ENCODE results near the gene TTC9B.

The TTC9B gene

GRCh38 chr19:40217934-40218890, at the start of gene TTC9B:
TSS of gene TTC9B (minus strand) at chr19:40218384. CDS start at chr19:40218381, 3 bp downstream.
- no peak for FAIRE-seq

DNA sequence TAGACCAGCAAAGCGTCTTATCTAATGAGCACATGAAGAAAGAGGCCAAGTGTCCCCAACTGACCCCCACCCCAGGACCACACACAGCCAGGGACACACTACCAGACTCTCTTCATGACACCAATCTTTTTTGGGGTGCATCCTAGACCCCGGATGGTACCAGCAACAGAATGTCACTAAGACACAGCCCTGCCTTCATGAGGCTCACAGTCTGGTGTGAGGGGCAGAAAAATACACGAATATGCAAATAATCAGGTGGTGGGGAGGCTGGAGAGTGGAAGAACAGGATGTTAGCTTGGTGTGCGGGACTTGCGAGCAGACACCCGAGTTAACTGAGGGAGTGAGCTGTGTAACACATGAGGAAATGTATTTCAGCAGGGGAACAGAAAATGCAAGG, 49.4 kb upstream of the TTC9B start:
- FAIRE-seq: no peak

DNA sequence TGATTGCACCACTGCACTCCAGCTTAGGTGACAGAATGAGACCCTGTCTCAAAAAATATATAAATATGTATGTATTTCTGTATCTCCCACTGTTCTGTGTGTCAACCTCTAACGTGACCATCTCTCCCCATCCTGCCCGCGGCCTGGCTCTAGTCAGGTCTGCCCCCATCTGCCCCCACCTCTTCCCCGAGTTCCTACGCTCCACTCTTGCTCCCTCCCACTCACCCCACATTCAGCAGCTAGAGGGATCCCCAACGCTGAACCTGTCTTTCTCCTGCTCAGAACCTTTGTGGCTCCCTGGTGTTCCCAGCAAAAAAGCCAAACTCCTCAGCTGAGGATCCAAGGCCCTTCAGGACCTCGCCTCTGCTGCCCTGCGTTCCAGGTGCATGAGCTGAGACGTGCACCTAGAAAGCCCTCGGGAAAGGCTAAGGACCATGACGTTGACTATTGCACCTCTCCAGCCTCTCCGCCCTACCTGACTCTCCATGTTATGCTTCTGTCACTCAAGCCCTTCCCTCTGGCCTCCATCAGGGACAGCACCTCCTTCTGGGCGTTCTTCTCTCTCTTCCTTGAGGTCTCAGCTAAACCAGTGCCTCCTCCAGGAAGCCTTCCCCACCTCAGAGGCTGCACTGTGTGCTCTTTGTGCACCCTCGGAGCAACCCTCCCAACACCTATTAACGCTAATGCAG, 48.9 kb upstream of the TTC9B start:
- no peak for FAIRE-seq

- no peak for FAIRE-seq
Observed at GRCh38 chr19:40266119-40266518, 47.9 kb upstream of the TTC9B start.

- no peak for FAIRE-seq
Observed at GRCh38 chr19:40265763-40266099, 47.5 kb upstream of the TTC9B start.

DNA sequence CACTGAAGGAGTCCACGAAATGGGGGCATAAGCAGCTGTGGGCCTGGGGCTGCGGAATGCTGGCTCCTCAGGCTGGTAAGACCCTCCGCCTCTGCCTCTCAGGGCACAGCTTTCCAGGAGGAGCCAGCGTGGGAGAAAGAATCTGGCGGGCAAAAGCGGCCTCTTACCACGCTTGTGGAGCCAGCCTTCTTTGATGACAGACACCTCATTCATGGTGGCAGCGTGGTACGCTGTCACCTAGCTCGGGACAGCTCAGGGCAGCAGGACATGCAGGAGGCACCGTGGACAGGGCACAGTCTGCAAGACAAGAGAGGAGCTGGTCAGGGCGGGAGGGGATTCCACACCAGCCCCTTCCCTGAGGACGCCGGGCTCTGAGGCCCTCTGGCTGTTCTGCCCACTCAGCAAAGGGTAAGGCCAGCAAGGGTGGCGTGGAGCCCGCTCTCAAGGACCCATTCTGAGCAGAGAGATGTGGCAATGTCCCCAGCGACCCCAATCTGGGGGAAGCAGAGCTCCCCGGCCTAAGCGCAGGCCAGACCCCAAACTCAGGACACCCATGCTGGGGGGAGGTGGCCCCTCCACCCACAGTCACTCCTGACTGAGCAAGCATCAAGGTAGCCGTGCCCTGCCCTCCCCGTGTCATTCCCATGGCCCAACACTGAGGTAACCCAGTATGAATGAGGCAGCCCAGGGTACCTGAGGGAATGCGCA, 47.0 kb upstream of the TTC9B start:
- no peak for FAIRE-seq

DNA sequence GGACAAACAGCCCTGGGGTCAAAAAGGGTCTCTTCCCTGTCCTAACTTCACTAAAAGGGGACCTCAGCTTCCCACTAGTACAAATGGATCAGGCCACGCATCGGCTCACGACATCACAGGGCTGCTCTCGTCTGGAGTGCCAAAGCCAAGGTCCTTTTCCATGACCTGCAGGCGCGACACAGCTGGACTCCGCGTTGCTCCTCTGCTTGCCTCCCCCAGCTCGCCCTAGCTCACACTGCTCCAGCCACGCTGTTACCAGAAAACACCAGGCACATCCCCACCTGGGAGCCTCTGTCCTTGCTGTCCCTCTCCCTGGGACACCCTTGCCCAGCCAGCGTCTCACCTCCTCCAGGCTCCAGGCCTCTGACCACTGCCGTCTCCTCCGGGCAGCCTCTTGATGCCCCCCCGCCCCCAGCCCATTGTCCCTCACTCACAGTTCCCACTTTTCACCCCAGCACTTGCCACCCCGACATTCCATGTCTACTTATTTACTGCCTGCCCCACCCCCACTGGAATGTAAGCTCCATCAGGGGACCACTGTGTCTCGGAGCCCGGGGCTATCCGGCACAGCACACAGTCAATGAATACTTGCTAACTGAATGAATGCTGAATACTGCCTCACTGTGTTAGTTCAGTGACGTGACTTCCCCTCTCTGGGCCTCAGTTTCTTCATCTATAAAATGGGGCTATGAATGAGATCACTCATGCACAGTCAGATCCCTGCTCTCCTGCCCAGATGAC, 46.3 kb upstream of the TTC9B start:
- no peak for FAIRE-seq

DNA sequence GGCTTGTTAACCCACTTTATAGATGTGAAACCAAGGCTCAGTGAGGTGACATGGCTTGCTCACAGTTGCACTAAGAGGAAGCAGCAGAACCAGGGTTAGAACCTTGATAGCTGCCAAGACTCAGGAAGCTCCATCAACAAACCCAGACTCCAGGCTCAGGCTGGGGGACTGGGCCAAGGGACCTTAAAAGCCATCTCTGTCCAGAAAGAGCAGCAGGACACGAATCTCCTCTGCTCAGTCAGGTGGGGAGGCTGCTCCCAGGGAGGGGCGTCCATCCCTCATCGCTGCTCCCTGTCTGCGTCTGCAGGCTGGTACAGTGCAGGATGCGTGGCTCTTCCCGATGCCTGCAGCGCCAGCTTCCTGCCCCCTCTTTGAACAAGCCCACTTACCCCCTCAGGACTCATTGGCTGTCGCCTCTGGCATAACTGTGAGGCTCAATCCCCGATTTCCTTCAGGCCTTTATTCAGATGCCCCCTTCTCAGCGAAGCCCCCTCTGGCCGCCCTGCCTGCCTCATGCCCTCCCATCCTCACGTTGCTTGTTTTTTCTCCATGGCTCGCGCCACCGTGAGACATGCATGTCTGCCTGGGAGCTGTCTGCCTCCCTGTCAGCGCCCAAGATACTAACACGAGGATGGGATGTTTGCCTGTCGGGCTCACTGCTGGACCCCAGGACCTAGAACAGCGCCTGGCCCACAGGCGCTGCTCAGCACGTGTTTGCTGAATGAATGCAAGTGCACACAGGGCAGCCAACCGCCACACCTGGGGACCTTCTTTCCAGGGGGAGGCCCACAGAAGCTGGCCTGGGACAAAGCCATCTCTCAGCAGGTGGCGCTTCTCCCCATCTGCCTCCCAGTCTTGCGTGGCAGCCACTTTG, 45.5 kb upstream of the TTC9B start:
- FAIRE-seq: no peak

GRCh38 chr19:40262422-40262821, 44.2 kb upstream of the TTC9B start:
- FAIRE-seq: no peak

- FAIRE-seq: no peak
Observed at GRCh38 chr19:40261631-40262030, 43.4 kb upstream of the TTC9B start.

DNA sequence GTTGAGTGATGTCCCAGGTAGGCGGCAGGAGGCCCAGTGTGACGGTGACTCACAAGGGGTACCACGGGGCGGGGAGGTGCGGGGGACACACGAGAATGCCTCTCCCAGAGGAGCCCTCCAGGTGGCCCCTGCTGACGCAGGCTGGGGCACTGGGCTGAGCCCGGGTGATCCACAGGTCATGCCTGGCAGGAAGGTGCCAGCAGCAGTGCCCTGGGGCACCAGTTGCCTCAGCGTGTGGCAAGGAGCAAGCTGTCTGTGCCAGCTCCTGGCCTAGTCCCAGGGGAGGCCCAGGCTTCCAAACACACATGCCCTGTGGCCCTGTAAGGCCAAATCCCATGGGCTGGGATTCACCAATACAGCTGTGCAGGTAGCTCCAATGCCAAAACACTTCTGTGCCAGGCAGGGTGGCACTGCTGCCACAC, 38.9 kb upstream of the TTC9B start:
- FAIRE-seq: no peak

GRCh38 chr19:40256512-40256911, 38.3 kb upstream of the TTC9B start:
- no peak for FAIRE-seq

GRCh38 chr19:40255619-40256166, 37.5 kb upstream of the TTC9B start:
- FAIRE-seq: no peak

- no peak for FAIRE-seq
Observed at GRCh38 chr19:40254714-40255418, 36.7 kb upstream of the TTC9B start.

GRCh38 chr19:40253611-40254092, 35.5 kb upstream of the TTC9B start:
- no peak for FAIRE-seq

DNA sequence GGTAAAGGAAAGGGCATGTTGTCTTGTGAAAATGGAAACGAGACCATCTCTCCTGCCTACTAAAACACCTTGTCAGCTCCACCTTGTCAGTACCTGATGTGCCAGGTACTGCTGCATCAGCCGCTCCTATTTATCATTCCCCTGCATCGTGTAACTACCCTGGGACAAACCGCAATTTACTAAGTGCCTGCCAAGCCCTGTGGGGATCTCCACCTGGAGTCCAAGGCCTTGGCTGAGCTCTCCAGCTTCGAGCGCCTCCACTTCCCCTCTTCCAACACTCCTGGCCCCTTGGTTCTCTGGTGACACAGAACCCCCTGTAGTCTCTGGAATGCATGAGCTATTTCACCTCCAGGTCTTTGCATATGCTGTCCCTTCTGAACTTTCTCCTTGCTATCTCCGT, 34.2 kb upstream of the TTC9B start:
- FAIRE-seq: no peak

DNA sequence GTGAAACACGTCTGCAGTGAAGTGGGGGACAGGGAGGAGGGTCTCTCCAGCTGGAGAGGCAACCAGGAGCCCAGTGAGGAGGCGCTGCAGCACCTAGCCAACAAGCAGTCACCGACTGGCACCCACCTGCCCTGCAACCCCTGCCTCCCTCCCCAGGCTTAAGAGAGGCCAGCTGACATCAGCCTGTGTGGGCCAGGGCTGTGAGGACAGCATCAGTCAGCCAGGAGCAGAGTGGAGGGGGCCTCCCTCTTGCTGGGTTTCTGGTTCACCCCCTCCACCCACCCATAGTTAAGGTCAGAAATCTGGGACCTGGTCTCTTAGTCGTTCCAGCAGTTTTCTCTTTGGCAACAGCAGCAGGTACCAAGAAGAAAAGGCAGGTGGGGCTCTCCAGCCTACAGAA, 33.8 kb upstream of the TTC9B start:
- FAIRE-seq: no peak

DNA sequence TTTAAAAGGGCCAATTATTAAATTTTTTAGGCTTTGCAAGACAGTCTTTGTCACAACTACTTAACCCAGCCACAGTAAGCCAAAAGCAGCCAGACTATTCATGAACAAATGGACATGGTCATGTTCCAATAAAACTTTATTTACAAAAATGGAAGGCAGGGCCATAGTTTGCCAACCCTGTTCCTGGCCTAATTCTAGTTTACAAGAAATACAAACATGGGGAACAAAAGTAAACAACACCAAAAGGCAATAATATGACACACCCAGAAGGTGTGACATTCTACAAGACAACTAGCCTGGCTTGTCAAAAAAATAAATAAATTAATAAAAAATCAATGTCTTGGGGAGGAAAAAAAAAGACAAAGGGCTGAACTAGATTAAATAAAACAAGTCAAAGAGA, 33.1 kb upstream of the TTC9B start:
- FAIRE-seq: no peak

- no peak for FAIRE-seq
Observed at GRCh38 chr19:40249781-40250180, 31.6 kb upstream of the TTC9B start.

DNA sequence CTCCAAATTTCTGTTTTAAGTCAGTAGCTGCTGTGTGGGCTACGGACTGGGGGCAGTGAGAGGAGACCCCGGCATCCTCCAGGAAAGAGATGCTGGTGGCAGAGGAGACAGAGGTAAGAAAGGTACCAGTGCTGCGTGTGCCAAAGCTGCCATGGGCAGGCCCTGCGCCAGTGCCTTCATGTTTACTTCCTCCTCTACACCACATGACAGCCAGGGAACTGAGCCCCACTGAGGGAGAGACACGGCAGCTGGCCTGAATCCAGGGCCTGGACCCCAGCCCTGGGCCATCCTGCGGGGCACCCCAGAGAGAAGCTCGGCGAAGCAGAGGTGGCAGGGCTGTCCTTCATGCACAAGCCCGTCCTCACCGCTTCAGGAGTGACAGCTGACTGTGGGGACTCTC, 31.0 kb upstream of the TTC9B start:
- no peak for FAIRE-seq
